Raji (cell line): ENCODE data around the gene ZFP36L1.
A peak's percentile ranks its signal among the peaks of the same experiment; 100 is the strongest.

Source experiments
- POLR2A ChIP-seq: IDR thresholded peaks from 2 replicates; pipeline ENCODE4 v1.6.1; 2011; ENCODE audit warnings: low read depth, low read length, control low read depth; ENCODE audit not compliant: insufficient read depth

The ZFP36L1 gene

GRCh38 chr14:68808696-68809480 is 16.0 kb upstream of the ZFP36L1 start:
- no peak for TF ChIP-seq POLR2A

GRCh38 chr14:68807987-68808386 is 15.1 kb upstream of the ZFP36L1 start:
- TF ChIP-seq POLR2A = no peak

GRCh38 chr14:68807148-68807600 is 14.3 kb upstream of the ZFP36L1 start:
- TF ChIP-seq POLR2A = no peak; the same call in 1 of the 2 replicates

DNA sequence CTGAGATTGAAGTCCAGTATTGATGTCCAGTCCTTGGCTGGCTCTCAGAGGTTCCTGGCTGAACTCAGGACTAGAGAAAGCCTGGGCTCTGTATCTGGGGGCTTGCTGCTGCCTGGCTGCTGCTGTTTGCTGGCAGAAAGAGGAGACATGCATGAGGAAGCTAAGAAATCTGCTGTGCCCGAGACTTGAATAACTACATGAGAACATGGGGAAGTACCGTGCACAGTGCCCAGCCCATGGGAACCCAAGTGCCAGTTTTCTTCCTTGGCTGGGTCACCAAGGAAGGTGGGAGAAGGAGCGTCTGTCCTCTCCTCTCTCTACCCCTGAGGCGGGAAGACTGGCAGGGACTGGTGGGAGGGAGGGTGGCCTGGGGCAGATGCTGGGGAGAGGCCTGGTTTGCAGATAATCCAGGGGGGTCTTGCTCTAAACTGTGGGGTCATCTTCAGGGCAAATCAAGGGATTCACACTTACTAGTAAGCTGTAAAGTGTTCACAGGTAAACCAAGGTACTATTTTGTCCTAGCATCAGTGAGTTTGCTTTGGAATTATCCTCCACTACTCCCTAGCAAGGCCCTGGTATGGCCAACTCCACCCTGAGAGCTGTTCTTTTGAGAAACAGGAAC is 13.8 kb upstream of the ZFP36L1 start:
- TF ChIP-seq POLR2A = peak; percentile 43

DNA sequence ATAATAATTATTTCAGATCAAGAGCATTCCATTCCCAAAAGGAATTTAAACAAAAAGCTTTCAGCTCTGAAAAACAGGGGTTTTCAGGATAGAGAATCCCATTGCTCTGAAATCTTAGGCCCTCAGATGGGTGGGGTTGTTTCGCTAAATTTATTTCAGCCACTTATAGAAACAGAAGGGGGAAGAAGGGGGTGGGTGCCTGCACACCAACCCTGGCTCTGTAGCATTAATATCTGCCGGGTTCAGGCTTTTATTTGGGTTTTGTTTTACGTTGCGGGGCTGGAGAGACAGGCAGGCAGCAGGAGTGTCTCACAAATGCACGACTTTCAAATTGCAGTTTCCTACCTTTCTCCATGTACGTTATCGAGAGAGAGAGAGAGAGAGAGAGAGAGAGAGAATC is 12.5 kb upstream of the ZFP36L1 start:
- no peak for TF ChIP-seq POLR2A

- no peak for TF ChIP-seq POLR2A
Measured at GRCh38 chr14:68801631-68802030, 8.8 kb upstream of the ZFP36L1 start.

GRCh38 chr14:68800953-68801352 is 8.1 kb upstream of the ZFP36L1 start:
- no peak for TF ChIP-seq POLR2A

GRCh38 chr14:68800390-68800789 is 7.5 kb upstream of the ZFP36L1 start:
- no peak for TF ChIP-seq POLR2A

DNA sequence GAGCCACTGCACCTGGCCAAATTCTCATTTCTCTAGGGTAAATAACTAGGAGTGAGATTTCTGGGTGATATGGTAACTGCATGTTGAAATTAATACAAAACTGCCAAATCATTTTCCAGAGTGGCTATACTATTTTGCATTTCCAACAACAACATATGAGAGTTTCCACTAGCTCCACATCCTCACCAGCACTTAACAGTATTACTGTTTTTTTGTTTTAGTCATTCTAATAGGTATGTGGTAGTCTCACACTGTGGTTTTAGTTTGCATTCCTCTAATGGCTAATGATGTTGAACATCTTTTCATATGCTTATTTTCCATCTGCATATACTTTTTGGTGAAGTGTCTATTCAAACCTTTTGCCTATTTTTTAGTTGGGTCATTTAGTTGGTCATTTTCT is 5.8 kb upstream of the ZFP36L1 start:
- no peak for TF ChIP-seq POLR2A

- no peak for TF ChIP-seq POLR2A
Measured at GRCh38 chr14:68797121-68797670, 4.3 kb upstream of the ZFP36L1 start.

DNA sequence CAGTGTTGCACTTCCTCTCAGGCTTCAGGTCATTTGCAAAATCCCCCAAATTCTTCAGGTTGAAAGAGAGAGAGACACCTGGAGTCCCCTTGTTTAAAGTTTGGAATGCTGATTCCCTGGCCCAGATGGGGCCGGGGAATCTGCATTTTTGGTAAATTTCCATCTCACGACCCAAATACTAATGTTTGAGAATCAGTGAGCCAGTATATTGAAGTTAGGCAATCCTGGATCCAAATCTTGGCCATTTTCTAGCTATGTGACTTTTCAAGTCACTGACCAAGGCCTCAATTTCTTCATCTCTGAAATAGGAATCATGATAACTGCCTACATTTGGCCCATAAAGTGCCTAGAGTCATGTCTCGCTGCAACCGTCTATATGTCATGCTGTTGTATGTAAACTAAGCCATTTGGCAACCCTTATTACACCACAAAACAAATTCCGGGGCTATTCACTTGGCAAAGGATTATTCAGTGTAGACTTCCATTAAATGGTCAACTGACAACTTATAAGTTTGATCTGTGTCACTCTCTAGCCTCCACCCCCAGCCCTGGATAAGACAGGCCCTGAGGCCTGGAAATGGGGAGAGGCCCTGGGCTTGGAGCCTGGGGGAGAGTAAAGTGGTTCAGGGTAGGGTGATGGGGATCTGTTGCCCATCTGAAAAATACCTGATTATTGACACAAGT is 3.7 kb upstream of the ZFP36L1 start:
- peak; percentile 3; the same call in 1 of the 2 replicates for TF ChIP-seq POLR2A

GRCh38 chr14:68795597-68796417 is 2.9 kb upstream of the ZFP36L1 start:
- peak; percentile 57 for TF ChIP-seq POLR2A

- TF ChIP-seq POLR2A = peak; percentile 8; the same call in 1 of the 2 replicates
Measured at GRCh38 chr14:68794851-68795596, 2.2 kb upstream of the ZFP36L1 start.
